DND-41 (cell line): ENCODE measurements around the gene SEC14L2.

ENCODE experiments used
- EZH2 ChIP-seq: IDR thresholded peaks from 3 replicates; pipeline ENCODE4 v1.6.1; 2012; ENCODE audit warnings: borderline replicate concordance, low read depth, mild to moderate bottlenecking, moderate library complexity, low read length, inconsistent platforms; ENCODE audit not compliant: severe bottlenecking
- TF ChIP-seq, protein P1 (sequence below): IDR thresholded peaks from 2 replicates; pipeline ENCODE4 v1.5.1; 2012; ENCODE audit warnings: borderline replicate concordance, low read length, moderate library complexity, mild to moderate bottlenecking; ENCODE audit not compliant: poor library complexity, severe bottlenecking; ENCODE audit errors: extremely low read depth

DNA sequence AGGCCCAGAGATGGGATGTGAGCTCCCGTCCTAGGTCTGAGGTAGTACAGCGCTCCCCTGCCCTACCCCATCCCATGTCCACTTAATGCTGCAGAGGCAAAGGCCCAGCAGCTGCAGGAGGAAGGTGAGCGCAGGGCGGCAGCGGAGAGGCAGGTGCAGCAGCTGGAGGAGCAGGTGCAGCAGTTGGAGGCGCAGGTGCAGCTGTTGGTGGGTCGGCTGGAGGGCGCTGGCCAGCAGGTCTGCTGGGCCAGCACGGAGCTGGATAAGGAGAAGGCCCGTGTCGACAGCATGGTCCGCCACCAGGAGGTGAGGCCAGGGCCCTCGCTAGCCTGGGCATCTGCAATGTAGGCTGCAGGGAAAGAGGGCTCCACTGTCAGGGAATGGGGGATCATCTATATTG, 24.8 kb upstream of the SEC14L2 start:
- TF ChIP-seq, protein P1, sequence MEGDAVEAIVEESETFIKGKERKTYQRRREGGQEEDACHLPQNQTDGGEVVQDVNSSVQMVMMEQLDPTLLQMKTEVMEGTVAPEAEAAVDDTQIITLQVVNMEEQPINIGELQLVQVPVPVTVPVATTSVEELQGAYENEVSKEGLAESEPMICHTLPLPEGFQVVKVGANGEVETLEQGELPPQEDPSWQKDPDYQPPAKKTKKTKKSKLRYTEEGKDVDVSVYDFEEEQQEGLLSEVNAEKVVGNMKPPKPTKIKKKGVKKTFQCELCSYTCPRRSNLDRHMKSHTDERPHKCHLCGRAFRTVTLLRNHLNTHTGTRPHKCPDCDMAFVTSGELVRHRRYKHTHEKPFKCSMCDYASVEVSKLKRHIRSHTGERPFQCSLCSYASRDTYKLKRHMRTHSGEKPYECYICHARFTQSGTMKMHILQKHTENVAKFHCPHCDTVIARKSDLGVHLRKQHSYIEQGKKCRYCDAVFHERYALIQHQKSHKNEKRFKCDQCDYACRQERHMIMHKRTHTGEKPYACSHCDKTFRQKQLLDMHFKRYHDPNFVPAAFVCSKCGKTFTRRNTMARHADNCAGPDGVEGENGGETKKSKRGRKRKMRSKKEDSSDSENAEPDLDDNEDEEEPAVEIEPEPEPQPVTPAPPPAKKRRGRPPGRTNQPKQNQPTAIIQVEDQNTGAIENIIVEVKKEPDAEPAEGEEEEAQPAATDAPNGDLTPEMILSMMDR, result no peak
- no peak for TF ChIP-seq EZH2
